ENCODE measurements around the gene KLHDC8A. TPM values are rescaled to one million over a fixed set of nuclear protein-coding genes. Genes with fewer than 3 reads are reported as not detected.

The KLHDC8A gene
- total and polyA plus RNA-seq, 9 of the 15 experiments (the other 6 are each of a cell fraction or from before 2014, with no cell fraction given) = 0.01 to 0.54 (median 0.04) TPM; not detected in 6

GRCh38 chr1:205301842-205302588, 54.7 kb downstream of the KLHDC8A start:
- DNase-seq (ENCODE audit: extremely low read depth in 1 of 4, low spot score in 3 of 4) = no peak
- Histone ChIP-seq H3K27ac (ENCODE audit: extremely low read depth, low read depth, low read length) (no peak overlapping the region), H3K9me1 (ENCODE audit: control insufficient read depth, insufficient read depth, low read length) (no peaks in the 10 kb centered on the region), H2AFZ (ENCODE audit: low read depth, low read length) (no peak overlapping the region), H3K4me1 (replicated peaks in 1 of 2; ENCODE audit: control insufficient read depth in 2 of 2, insufficient read depth in 2 of 2, low read length in 2 of 2) (peaks cover 9 to 15% of the 10 kb centered on the region in 2 experiments; a peak in 3 of 5 replicates), H3K27me3 (ENCODE audit: control insufficient read depth in 2 of 2, insufficient read depth in 2 of 2, low read length in 2 of 2) (peaks cover 13 to 54% of the 10 kb centered on the region in 2 experiments; a peak in 4 of 5 replicates), H4K20me1 (replicated peaks; ENCODE audit: control insufficient read depth, insufficient read depth, low read length) (peaks cover under 1% of the 10 kb centered on the region; the same call in 1 of the 2 replicates), H3K36me3 (ENCODE audit: control insufficient read depth, insufficient read depth, low read length) (no peaks in the 10 kb centered on the region), H3K4me3 (no peak overlapping the region), H3K4me2 (ENCODE audit: insufficient read depth, low read length) (no peak overlapping the region), H3K9me3 (replicated peaks; ENCODE audit: control insufficient read depth, insufficient read depth, low read depth, low read length) (no peaks in the 10 kb centered on the region), H3K9ac (ENCODE audit: insufficient read depth in 1 of 2, low read depth in 2 of 2, low read length in 2 of 2) (no peak overlapping the region), H3K79me2 (ENCODE audit: control insufficient read depth, insufficient read depth, low read length) (no peaks in the 10 kb centered on the region)
- no peak for FAIRE-seq
- WGBS (ENCODE audit: insufficient coverage, low coverage, missing lambda C conversion rate) = 28% methylated on average over 6 of the region's 6 CpGs
- intact Hi-C loops (cut with micrococcal nuclease) = no loop called here
- TF ChIP-seq NBN (IDR thresholded peaks at IDR 0.05; ENCODE audit: low read depth) (no peak), DNMT1 (IDR thresholded peaks at IDR 0.05) (no peak), PHF20 (IDR thresholded peaks at IDR 0.05; ENCODE audit: partially characterized antibody) (no peak), FOS (IDR thresholded peaks at IDR 0.05; ENCODE audit: extremely low read depth, insufficient read length) (no peak), ZNF282 (CRISPR knock-in tag; IDR thresholded peaks at IDR 0.05) (no peak), ZNF551 (CRISPR knock-in tag; IDR thresholded peaks at IDR 0.05) (no peak), RHOXF2B (CRISPR knock-in tag; conservative IDR thresholded peaks at IDR 0.05) (no peak), NFYB (IDR thresholded peaks at IDR 0.05; ENCODE audit: extremely low read depth, insufficient read length) (no peak), RFX7 (CRISPR knock-in tag; IDR thresholded peaks at IDR 0.05) (no peak), PML (IDR thresholded peaks at IDR 0.05; ENCODE audit: low read length) (no peak), PYGO2 (tag; IDR thresholded peaks at IDR 0.05) (no peak), ZNF239 (CRISPR knock-in tag; IDR thresholded peaks at IDR 0.05) (no peak), HNRNPK (IDR thresholded peaks at IDR 0.05; ENCODE audit: low read depth, low read length, poor library complexity, severe bottlenecking) (no peak), EGR1 (conservative IDR thresholded peaks at IDR 0.05) (no peak), PKNOX1 (IDR thresholded peaks at IDR 0.05) (no peak), NFXL1 (CRISPR knock-in tag; IDR thresholded peaks at IDR 0.05) (no peak)
- ATAC-seq = no peak
- ChIA-PET POLR2A (no interaction called here), CTCF (ENCODE audit: low intra/inter-chr PET ratio) (no interaction called here)
- in situ Hi-C loops (cut with MboI) = no loop called here
- no TSS peak for BruUV-seq (replicated peaks)
